Muscle layer of duodenum (tissue), 2 donors: ENCODE measurements around the gene STX1B.
A peak's percentile ranks its signal among the peaks of the same experiment; 100 is the strongest.
"Not testable (repeated sequence)": the region's sequence is repeated elsewhere in the genome, so short reads cannot be mapped to it uniquely, and the experiment has no call there.

ENCODE experiments used
- H3K27ac ChIP-seq: one replicate; pipeline ENCODE4 v1.7.0; 2013; ENCODE audit warnings: mild to moderate bottlenecking, low read length
- H3K27me3 ChIP-seq: one replicate; pipeline ENCODE4 v1.7.0; 2013; ENCODE audit warnings: low read depth, mild to moderate bottlenecking, control low read depth, low read length
- H3K36me3 ChIP-seq, 2 donors: one replicate each; pipeline ENCODE4 v1.7.0; 2013; ENCODE audit warnings: low read length in 2 of 2, control low read depth in 1 of 2, mild to moderate bottlenecking in 1 of 2; ENCODE audit not compliant: insufficient read depth in 2 of 2, control insufficient read depth in 1 of 2
- H3K4me1 ChIP-seq, 2 donors: one replicate each; pipeline ENCODE4 v1.7.0; 2013; ENCODE audit warnings: low read length in 2 of 2, mild to moderate bottlenecking in 2 of 2, control low read depth in 1 of 2, moderate library complexity in 1 of 2; ENCODE audit not compliant: insufficient read depth in 2 of 2, control insufficient read depth in 1 of 2
- H3K4me3 ChIP-seq, 2 donors: one replicate each; pipeline ENCODE4 v1.7.0; 2013; ENCODE audit warnings: low read length in 2 of 2, low read depth in 1 of 2, mild to moderate bottlenecking in 1 of 2
- H3K9me3 ChIP-seq, 2 donors: one replicate each; pipeline ENCODE4 v1.7.0; 2013; ENCODE audit warnings: low read length in 2 of 2, control low read depth in 1 of 2, mild to moderate bottlenecking in 1 of 2; ENCODE audit not compliant: control insufficient read depth in 1 of 2
- donor health status: healthy.

STX1B gene

DNA sequence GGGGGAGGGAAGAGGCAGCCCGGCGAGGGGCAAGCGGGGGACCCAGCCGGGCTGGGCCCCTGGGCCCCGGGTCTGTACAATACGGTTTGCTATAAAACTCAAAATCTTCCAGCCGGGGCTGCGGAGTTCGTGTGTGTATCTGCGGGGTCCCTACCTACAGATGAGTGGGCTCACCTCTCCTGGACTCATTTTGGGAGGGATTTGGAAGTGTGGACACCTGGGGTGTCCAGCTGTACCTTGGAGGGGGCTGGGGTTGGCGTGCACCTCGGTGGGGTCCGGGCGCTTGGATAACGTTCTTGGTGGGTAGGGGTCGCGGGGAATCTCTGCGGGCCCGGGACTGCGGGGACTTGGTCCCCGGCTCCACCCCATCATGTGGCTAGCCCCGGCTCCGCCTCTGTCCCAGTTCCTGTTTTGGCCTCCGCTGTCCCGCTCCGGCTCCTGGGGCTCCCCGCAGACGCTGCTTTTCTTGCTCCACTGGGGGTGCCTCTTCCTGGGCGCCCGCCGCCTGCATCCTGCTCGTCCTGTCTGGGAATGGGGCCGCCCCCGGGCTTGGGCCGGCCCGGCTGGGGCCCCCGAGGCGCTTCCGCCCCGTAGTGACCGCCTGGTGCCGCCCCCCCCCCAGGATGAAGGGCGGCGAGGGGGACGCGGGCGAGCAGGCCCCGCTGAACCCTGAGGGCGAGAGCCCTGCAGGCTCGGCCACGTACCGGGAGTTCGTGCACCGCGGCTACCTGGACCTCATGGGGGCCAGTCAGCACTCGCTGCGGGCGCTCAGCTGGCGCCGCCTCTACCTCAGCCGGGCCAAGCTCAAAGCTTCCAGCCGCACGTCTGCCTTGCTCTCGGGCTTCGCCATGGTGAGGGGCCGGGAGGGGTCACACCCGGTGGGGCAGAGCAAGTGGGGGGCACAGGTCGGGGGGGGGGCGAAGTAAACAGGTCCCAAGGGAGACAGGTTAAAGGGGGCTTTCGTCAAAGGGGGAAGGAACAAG, 61.5 kb downstream of the STX1B start, which contains the start of gene ORAI3:
TSS of gene ORAI3 (plus strand) at position 402 of the 983 bp plus-strand sequence. CDS start at position 624, 222 bp downstream.
- Histone ChIP-seq H3K4me1 (peaks cover 8 to 40% of the 10 kb centered on the region in 2 donors), H3K4me3 (peak within 1 kb of the TSS; percentile 82 to 93), H3K27ac (peak within 1 kb of the TSS; percentile 72), H3K27me3 (no peaks in the 10 kb centered on the region), H3K36me3 (peaks cover 6 to 13% of the 10 kb centered on the region in 2 donors), H3K9me3 (no peaks in the 10 kb centered on the region)

DNA sequence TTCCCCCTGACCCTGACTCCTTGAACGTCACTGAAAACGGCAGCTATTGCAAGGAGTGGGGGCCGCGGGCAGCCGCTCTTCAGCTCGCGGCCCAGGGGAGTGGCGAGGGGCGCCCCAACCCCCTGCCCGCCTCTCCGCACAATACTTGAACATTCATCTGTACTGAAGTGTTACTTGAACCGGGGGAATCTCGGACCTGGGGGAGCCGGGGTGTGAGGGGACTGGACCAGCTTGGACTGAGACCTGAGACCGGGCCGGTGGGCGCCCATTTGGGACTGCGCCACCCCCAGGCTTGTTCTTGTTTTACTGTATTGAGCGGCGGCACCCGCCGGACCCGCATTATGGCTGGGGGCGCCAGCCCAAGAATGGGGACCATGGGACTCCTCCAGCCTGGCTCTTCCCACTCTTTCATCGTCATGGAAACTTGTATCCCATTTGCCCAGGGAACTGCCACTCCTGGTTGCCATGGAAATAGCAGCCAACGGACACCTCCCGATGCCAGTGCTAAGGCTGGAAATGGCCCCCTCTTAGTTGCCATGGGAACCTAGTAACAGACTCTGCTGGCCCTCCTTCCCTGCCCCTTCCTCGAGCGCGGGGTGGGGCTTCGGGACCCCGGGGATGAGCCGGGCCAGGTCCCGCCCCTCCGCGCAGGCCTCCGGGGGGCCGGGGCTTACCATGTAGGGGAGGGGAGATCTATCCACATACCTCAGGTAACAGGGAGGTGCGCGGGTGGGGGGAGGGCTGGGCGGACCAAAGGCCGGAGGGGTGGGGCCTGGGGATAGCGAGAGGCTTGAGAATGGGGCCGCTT, 62.4 kb downstream of the STX1B start:
- Histone ChIP-seq H3K27ac (peak overlapping the region; percentile 72), H3K36me3 (peaks cover 6 to 13% of the 10 kb centered on the region in 2 donors), H3K9me3 (no peaks in the 10 kb centered on the region), H3K4me3 (peak overlapping the region; percentile 82 to 93), H3K27me3 (no peaks in the 10 kb centered on the region), H3K4me1 (peaks cover 8 to 31% of the 10 kb centered on the region in 2 donors)

DNA sequence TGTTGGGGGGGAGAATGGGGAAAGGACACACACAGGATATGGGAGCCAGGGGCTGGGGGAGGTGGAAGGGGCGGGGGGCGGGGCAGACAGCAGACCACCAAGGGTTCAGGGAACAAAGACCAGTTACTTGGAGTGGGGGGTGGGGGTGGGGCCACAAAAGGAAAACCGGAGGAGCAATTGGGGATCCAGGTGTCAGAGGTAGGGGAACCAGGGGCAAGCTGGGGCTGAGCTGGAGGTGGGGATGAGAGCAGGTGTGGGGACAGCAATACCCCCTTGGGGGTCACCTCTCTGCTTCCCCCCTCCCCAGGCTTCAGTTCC, 62.9 kb downstream of the STX1B start:
- Histone ChIP-seq H3K36me3 (peaks cover 6 to 19% of the 10 kb centered on the region in 2 donors), H3K9me3 (no peaks in the 10 kb centered on the region), H3K4me1 (peaks cover 8 to 27% of the 10 kb centered on the region in 2 donors), H3K4me3 (peak overlapping the region in 1 of 2 donors; percentile 93), H3K27me3 (no peaks in the 10 kb centered on the region), H3K27ac (no peak overlapping the region)

DNA sequence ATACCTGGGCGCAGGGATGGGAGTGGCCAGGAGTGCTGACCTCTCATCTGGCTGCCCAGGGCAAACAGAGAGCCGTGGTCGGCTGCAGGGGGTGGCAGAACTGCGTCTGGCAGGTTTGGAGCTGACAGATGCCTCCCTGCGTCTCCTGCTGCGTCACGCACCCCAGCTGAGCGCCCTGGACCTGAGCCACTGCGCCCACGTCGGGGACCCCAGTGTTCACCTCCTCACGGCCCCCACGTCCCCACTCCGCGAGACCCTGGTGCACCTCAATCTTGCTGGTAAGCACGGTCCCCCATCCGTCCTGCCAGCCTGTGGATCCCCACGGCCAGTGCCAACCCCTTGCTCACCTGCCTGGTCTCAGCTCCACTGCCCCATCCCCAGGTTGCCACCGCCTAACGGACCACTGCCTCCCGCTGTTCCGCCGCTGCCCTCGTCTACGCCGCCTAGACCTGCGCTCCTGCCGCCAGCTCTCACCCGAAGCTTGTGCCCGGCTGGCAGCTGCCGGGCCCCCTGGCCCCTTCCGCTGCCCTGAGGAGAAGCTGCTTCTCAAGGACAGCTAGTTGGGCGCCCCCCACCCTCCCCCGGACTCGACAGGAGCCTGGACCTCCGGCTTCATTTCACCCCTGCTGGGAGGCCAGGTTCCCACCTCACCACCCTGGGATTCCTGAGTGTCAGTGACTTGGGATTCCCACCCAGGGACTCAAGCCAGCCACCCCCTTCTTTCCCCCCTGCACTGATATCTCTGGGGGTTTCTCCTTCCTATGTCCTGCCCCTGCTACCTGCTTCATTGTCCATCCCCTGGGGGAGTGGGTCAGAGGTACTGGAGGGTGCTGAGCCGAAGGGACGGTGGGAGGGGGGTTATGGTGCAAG, 63.5 kb downstream of the STX1B start:
- Histone ChIP-seq H3K27ac (no peak overlapping the region), H3K4me3 (no peak overlapping the region), H3K36me3 (peaks cover 6 to 23% of the 10 kb centered on the region in 2 donors), H3K27me3 (no peaks in the 10 kb centered on the region), H3K4me1 (peaks cover 8 to 29% of the 10 kb centered on the region in 2 donors), H3K9me3 (no peaks in the 10 kb centered on the region)

DNA sequence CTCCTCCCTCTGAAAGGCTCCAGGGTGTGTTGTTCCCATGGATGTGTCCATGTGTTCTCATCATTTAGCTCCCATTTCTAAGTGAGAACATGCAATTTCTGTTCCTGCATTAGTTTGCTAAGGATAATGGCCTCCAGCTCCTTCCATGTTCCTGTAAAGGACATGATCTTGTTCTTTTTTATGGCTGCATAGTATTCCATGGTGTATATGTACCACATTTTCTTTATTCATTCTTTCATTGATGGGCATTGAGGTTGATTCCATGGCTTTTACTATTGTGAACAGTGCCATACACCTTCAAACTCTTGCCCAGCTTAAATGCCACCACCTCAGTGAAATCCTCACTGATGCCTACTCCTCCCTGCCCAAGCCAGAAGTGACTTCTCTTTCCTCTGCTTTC, 66.1 kb downstream of the STX1B start:
- H3K9me3 ChIP-seq = no peaks in the 10 kb centered on the region
- peaks cover 6 to 26% of the 10 kb centered on the region in 2 donors for H3K36me3 ChIP-seq
- no peaks in the 10 kb centered on the region for H3K27me3 ChIP-seq
- H3K4me3 ChIP-seq = no peak overlapping the region
- peaks cover 4 to 9% of the 10 kb centered on the region in 2 donors for H3K4me1 ChIP-seq
- no peak overlapping the region for H3K27ac ChIP-seq

DNA sequence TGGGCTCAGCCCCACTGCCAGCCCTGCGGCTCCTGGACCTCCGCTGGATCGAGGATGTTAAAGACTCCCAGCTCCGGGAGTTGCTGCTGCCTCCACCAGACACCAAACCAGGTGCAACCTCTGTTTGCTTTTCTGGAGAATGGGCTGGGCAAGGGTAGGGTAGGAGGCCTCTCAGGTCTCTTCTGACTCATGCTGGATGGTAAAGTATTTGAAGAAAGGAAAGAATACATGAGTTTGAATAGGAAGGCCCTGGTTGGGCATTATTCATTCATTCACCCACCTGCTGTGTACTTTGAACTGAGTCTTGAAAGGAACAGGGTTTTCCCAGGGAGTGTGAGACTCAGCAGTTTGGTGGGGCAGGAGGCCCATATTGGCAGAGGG, 68.0 kb downstream of the STX1B start:
- H3K27ac ChIP-seq = no peak overlapping the region
- peak overlapping the region in 1 of 2 donors; percentile 3 for H3K4me3 ChIP-seq
- H3K36me3 ChIP-seq = peaks cover 6 to 26% of the 10 kb centered on the region in 2 donors
- no peaks in the 10 kb centered on the region for H3K9me3 ChIP-seq
- no peaks in the 10 kb centered on the region for H3K27me3 ChIP-seq
- H3K4me1 ChIP-seq = peaks cover 4 to 19% of the 10 kb centered on the region in 2 donors

DNA sequence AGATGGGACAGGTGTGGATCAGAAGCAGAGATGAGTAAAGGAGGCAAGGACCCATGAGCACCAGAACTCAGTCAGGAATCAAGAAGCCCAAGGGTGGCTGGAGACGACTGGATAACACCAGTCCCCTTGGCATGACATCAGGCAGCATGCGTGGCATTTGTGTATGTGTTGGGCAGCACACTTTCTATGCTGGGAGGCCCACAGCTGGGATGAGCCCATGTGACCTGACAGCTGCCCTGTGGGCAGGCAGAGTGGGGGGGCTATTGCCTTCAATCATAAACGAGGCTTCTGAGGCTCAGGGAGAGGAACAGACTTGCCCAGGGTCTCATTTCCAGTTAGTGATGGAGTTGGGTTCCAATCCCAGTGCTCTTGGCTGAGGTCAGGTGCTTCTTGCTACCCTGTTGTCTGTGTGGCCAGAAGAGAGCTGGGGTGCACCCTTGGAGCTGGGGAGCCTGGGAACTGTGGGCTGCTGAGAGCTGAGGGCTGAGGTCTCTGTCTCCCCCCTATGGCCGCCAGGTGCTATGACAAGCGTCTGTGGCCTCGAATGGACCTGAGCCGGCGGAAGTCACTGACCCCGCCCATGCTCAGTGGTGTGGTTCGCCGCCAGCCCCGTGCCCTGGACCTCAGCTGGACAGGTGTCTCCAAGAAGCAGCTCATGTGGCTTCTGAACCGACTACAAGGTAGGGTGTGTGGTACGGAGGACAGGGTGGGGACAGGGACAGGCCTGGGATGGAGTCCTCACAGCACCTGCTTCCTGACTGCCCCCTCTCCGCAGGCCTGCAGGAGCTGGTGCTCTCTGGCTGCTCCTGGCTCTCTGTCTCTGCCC, 68.6 kb downstream of the STX1B start:
- Histone ChIP-seq H3K27me3 (no peaks in the 10 kb centered on the region), H3K27ac (no peak overlapping the region), H3K9me3 (no peaks in the 10 kb centered on the region), H3K4me3 (peak overlapping the region in 1 of 2 donors; percentile 3), H3K4me1 (peaks cover 4 to 20% of the 10 kb centered on the region in 2 donors), H3K36me3 (peaks cover 9 to 24% of the 10 kb centered on the region in 2 donors)

DNA sequence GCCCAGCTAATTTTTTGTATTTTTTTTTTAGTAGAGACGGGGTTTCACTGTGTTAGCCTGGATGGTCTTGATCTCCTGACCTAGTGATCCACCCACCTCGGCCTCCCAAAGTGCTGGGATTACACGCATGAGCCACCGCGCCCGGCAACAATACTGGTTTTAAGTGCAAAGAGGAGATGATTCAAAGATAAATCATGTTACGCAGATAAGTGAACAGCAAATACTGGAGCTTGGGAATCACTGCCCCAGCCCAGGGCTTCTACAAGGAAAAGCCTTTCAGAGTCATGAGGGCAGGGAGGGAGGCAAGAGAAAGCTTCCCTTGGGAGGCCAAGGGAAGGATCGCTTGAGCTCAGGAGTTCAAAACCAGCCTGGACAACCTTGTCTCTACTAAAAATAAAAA, 70.9 kb downstream of the STX1B start:
- H3K4me1 ChIP-seq = peaks cover 4 to 20% of the 10 kb centered on the region in 2 donors
- peaks cover 7 to 27% of the 10 kb centered on the region in 2 donors for H3K36me3 ChIP-seq
- H3K27ac ChIP-seq = not testable (repeated sequence)

More for the DNA sequence above, 70.9 kb downstream of the STX1B start:
- H3K27me3 ChIP-seq, H3K4me3 ChIP-seq, H3K9me3 ChIP-seq: not testable (repeated sequence)
